HG03571 (cell line): ENCODE measurements around the gene SHBG.
A peak's percentile ranks its signal among the peaks of the same experiment; 100 is the strongest.
"Not testable (repeated sequence)": the region's sequence is repeated elsewhere in the genome, so short reads cannot be mapped to it uniquely, and the experiment has no call there.

Source experiments
- ATAC-seq: cut with Tn5 transposase; IDR thresholded peaks from one replicate; pipeline ENCODE4 v1.9.1; 2021; ENCODE audit not compliant: unreplicated experiment

Gene SHBG

GRCh38 chr17:7629939-7630571 is at the start of gene SHBG:
Gene SHBG, plus strand, starts transcription at chr17:7630135. Its CDS starts 38 bp downstream, at chr17:7630173.
- no peak for ATAC-seq

- no peak for ATAC-seq
Measured at GRCh38 chr17:7580604-7581575, 49.0 kb upstream of the SHBG start.

- no peak for ATAC-seq
Measured at GRCh38 chr17:7582396-7583252, 47.3 kb upstream of the SHBG start.

- ATAC-seq: peak; percentile 48
Measured at GRCh38 chr17:7583253-7584109, 46.5 kb upstream of the SHBG start, which contains the start of gene MPDU1. Gene MPDU1, plus strand, starts transcription at chr17:7583852. Its CDS starts 11 bp downstream, at chr17:7583863.

- ATAC-seq: no peak
Measured at GRCh38 chr17:7586673-7587419, 43.1 kb upstream of the SHBG start.

GRCh38 chr17:7587420-7588151 is 42.3 kb upstream of the SHBG start:
- ATAC-seq: no peak

GRCh38 chr17:7588553-7589203 is 41.3 kb upstream of the SHBG start:
- no peak for ATAC-seq

GRCh38 chr17:7589204-7589868 is 40.6 kb upstream of the SHBG start:
- ATAC-seq: no peak

GRCh38 chr17:7589891-7590691 is 39.8 kb upstream of the SHBG start, which contains the start of gene SOX15:
Gene SOX15, minus strand, starts transcription at chr17:7590094. Its CDS starts 418 bp downstream, at chr17:7589676.
- no peak for ATAC-seq

- ATAC-seq: no peak
Measured at GRCh38 chr17:7590743-7591142, 39.2 kb upstream of the SHBG start.

GRCh38 chr17:7591596-7591995 is 38.3 kb upstream of the SHBG start:
- no peak for ATAC-seq

- no peak for ATAC-seq
Measured at GRCh38 chr17:7592422-7593021, 37.4 kb upstream of the SHBG start.

- no peak for ATAC-seq
Measured at GRCh38 chr17:7593296-7593695, 36.6 kb upstream of the SHBG start.

- not testable (repeated sequence) for ATAC-seq
Measured at GRCh38 chr17:7597561-7597960, 32.4 kb upstream of the SHBG start.

- ATAC-seq: no peak
Measured at GRCh38 chr17:7606280-7606679, 23.7 kb upstream of the SHBG start.

- ATAC-seq: no peak
Measured at GRCh38 chr17:7610641-7611040, 19.3 kb upstream of the SHBG start.
